HUES48 (cell line): ENCODE results near the gene RRP1B.
"Not testable (repeated sequence)": the region's sequence is repeated elsewhere in the genome, so short reads cannot be mapped to it uniquely, and the experiment has no call there.

Source experiments
- H3K27ac ChIP-seq: one replicate; pipeline ENCODE4 v1.7.0; 2013; ENCODE audit warnings: low read depth, low read length, inconsistent platforms
- H3K27me3 ChIP-seq: 2 replicates; pipeline ENCODE4 v1.6.1; 2013; ENCODE audit warnings: mild to moderate bottlenecking, low read length; ENCODE audit not compliant: control insufficient read depth, insufficient read depth
- H3K36me3 ChIP-seq: 2 replicates; pipeline ENCODE4 v1.6.1; 2013; ENCODE audit warnings: low read length; ENCODE audit not compliant: control insufficient read depth, insufficient read depth
- H3K4me1 ChIP-seq: 2 replicates; pipeline ENCODE4 v1.6.1; 2013; ENCODE audit warnings: mild to moderate bottlenecking, low read length; ENCODE audit not compliant: control insufficient read depth, insufficient read depth
- H3K4me3 ChIP-seq: 2 replicates; pipeline ENCODE4 v1.5.1; 2013; ENCODE audit warnings: mild to moderate bottlenecking, low read depth, low read length
- H3K9ac ChIP-seq: 2 replicates; pipeline ENCODE4 v1.6.1; 2013; ENCODE audit warnings: mild to moderate bottlenecking, low read depth, low read length, moderate library complexity
- H3K9me3 ChIP-seq: 2 replicates; pipeline ENCODE4 v1.6.1; 2013; ENCODE audit warnings: low read length; ENCODE audit not compliant: control insufficient read depth, insufficient read depth

RRP1B gene

GRCh38 chr21:43701936-43702784, 42.8 kb downstream of the RRP1B start:
- no peak overlapping the region for H3K9ac ChIP-seq
- H3K36me3 ChIP-seq = no peaks in the 10 kb centered on the region
- no peak overlapping the region for H3K4me3 ChIP-seq
- H3K27me3 ChIP-seq = no peaks in the 10 kb centered on the region
- H3K4me1 ChIP-seq = peaks cover 8% of the 10 kb centered on the region
- H3K27ac ChIP-seq = no peak overlapping the region
- H3K9me3 ChIP-seq = no peaks in the 10 kb centered on the region

DNA sequence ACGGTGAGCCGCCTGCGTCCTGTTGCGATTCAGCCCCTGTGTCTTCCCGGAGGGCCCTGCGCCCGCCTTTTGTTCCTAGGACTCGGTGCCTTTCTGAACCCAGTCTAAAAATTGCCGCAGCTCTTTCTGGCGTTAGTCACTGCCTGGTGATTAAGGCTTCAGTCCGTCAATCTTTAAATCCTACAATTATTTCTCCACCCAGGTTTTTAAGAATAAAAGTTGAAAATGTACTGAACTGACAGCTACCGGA, 43.4 kb downstream of the RRP1B start:
- Histone ChIP-seq H3K4me1 (peaks cover 8% of the 10 kb centered on the region), H3K27me3 (no peaks in the 10 kb centered on the region), H3K36me3 (no peaks in the 10 kb centered on the region), H3K9ac (no peak overlapping the region), H3K4me3 (no peak overlapping the region), H3K27ac (no peak overlapping the region), H3K9me3 (no peaks in the 10 kb centered on the region)

DNA sequence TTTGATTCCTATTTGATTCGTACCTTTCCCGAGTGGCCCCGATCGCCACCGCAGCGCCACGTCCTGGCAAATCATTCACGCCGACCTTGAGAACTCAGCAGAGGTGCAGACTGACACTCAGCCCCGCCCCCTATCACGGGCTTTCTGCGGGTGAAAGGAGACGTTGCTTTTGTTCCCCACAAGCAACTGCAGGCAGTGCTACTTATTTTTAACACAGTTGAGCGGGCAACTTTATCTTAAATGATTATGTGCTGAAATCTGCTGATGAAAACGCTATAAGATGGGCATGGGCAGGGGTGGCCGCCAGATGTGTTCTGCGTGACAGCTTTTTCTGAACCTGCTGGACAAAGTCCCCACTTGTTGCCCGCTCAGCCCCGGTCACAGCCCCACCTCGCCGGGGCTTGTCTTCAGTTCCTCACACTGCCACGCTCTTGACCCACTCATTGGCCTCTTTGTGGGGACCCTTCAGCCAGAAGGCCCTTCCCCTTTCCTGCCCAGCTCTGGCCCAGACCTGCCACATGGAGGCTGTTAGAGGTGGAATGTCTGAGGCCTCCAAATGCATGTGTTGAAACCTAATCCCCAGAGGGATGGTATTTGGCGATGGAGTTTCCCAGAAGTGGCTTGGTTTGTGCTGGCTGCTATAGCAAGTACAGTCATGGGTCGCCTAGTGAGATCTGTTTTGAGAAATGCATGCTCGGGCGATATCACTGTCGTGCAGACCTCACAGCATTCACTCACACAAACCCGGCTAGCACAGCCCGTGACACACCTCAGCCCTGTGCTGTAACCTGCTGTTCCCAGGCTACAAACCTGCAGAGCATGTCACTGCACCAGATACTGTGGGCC, 43.9 kb downstream of the RRP1B start:
- H3K27ac ChIP-seq = no peak overlapping the region
- H3K4me3 ChIP-seq = no peak overlapping the region

GRCh38 chr21:43707462-43707861, 48.1 kb downstream of the RRP1B start:
- H3K27me3 ChIP-seq = no peaks in the 10 kb centered on the region
- no peak overlapping the region for H3K9ac ChIP-seq
- H3K4me1 ChIP-seq = peaks cover 17% of the 10 kb centered on the region
- H3K9me3 ChIP-seq = no peaks in the 10 kb centered on the region
- no peak overlapping the region for H3K4me3 ChIP-seq
- H3K36me3 ChIP-seq = no peaks in the 10 kb centered on the region
- H3K27ac ChIP-seq = no peak overlapping the region

More for the DNA sequence above, 43.9 kb downstream of the RRP1B start:
- no peaks in the 10 kb centered on the region for H3K36me3 ChIP-seq
- H3K9me3 ChIP-seq = no peaks in the 10 kb centered on the region
- H3K4me1 ChIP-seq = peaks cover 8% of the 10 kb centered on the region
- H3K9ac ChIP-seq = no peak overlapping the region
- H3K27me3 ChIP-seq = no peaks in the 10 kb centered on the region

- Histone ChIP-seq H3K36me3 (no peaks in the 10 kb centered on the region), H3K27ac (no peak overlapping the region), H3K4me1 (peaks cover 13% of the 10 kb centered on the region), H3K27me3 (no peaks in the 10 kb centered on the region), H3K9ac (no peak overlapping the region), H3K9me3 (no peaks in the 10 kb centered on the region), H3K4me3 (no peak overlapping the region)
Measured at GRCh38 chr21:43708745-43709381, 49.5 kb downstream of the RRP1B start.

DNA sequence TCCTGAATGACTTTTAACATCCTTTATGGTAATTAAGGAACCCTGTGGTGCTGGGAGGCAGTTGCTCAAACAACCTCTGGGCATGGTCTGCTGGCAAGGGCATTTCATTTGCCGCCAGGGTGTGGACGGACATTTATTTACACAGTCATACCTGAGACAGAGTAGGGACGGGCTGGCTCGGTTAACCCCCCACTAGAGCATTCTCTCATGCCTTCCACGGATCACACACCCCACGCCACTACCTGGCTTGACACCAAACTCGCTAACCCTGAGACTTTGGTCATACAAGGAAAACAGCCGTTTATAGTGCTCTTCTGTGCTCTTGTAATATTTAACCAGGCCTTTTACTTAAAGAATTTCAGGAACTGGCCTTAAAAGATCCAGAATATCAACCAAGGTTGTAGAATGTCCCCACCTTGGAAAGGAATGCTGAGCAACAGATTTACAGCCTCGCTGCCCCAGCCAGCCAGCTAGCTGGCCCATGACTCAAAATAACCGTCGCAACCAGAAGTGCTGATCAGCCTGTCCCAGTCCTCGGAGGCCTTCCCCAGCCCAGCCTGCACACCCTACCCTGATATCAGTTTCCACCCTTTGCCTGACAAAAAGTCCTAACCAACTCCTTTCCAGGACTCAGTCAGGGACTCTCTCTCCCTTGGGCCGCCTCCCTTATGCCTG, 53.0 kb downstream of the RRP1B start:
- Histone ChIP-seq H3K9ac (no peak overlapping the region), H3K4me3 (no peak overlapping the region), H3K9me3 (no peaks in the 10 kb centered on the region), H3K27me3 (no peaks in the 10 kb centered on the region), H3K4me1 (peaks cover 13% of the 10 kb centered on the region), H3K27ac (no peak overlapping the region), H3K36me3 (no peaks in the 10 kb centered on the region)

- peaks cover 13% of the 10 kb centered on the region for H3K4me1 ChIP-seq
- not testable (repeated sequence) for H3K9me3 ChIP-seq, H3K27ac ChIP-seq, H3K36me3 ChIP-seq, H3K4me3 ChIP-seq, H3K9ac ChIP-seq, H3K27me3 ChIP-seq
Measured at GRCh38 chr21:43713123-43713522, 53.8 kb downstream of the RRP1B start.

DNA sequence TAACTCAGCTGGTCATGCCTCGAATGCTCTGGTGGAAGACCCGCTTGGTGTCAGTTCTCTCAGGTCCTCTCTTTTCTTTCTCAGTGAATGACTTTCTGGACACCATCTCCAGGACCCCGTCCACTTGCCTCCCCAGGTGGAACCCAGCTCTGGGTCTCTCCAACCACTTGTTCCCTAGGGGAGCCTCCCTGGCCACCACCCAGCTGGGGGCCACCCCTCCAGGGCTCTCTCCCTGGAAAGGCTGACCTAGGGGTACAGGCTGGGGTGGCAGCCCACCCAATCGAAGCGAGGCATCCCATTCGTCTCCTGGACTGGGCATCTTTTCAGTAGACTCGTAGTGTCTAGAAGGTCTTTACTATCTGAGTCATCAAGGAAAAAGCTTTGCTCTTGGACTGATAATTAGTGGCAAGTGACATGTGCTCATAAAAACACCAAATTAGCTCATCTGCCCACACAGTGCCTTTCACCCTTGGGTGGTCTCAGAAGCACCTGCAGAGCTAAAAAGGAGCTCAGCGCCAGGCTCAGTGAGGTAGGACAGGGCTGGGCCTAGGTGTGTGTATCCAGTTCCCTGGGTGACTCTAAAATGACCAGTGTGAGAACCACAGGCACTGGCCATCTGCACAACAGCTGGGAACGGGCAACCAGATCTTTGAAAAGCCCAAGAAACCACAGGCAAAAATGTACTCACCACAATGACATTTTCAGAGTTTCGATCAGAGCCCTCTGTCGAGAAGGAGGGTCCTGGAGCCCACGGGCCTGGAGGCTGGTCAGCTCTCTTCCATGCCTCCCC, 57.2 kb downstream of the RRP1B start:
- Histone ChIP-seq H3K4me1 (peaks cover 19% of the 10 kb centered on the region), H3K36me3 (no peaks in the 10 kb centered on the region), H3K9me3 (no peaks in the 10 kb centered on the region), H3K9ac (no peak overlapping the region), H3K27ac (no peak overlapping the region), H3K27me3 (peaks cover 11% of the 10 kb centered on the region), H3K4me3 (no peak overlapping the region)

GRCh38 chr21:43717166-43717853, 58.0 kb downstream of the RRP1B start:
- no peaks in the 10 kb centered on the region for H3K9me3 ChIP-seq
- no peaks in the 10 kb centered on the region for H3K36me3 ChIP-seq
- peaks cover 13% of the 10 kb centered on the region for H3K4me1 ChIP-seq
- no peak overlapping the region for H3K27ac ChIP-seq
- H3K4me3 ChIP-seq = no peak overlapping the region
- peaks cover 11% of the 10 kb centered on the region for H3K27me3 ChIP-seq
- no peak overlapping the region for H3K9ac ChIP-seq
